Coronary artery (tissue), 2 donors: ENCODE results near the gene MTSS2.
A peak's percentile ranks its signal among the peaks of the same experiment; 100 is the strongest.
"Not testable (repeated sequence)": the region's sequence is repeated elsewhere in the genome, so short reads cannot be mapped to it uniquely, and the experiment has no call there.

Source experiments
- DNase-seq: peaks from one replicate; pipeline ENCODE4 v3.0.0-alpha.2; 2017; ENCODE audit warnings: low spot score
- H3K27ac ChIP-seq, 2 donors: fragments of 200-600 bp; sonication (generic); one replicate each; pipeline ENCODE4 v1.5.1; 2016 to 2019
- H3K4me3 ChIP-seq: fragments of 200-600 bp; sonication (generic); 2 replicates; pipeline ENCODE4 v1.5.1; 2016; ENCODE audit warnings: mild to moderate bottlenecking, moderate library complexity
- CTCF ChIP-seq: fragments of 200-600 bp; sonication (generic); IDR thresholded peaks from one replicate; pipeline ENCODE4 v1.5.1; 2019; ENCODE audit warnings: antibody characterized with exemption

The MTSS2 gene

GRCh38 chr16:70650216-70650615 is 35.6 kb downstream of the MTSS2 start:
- no peak for DNase-seq
- TF ChIP-seq CTCF: no peak
- H3K4me3 ChIP-seq: no peak overlapping the region
- H3K27ac ChIP-seq: no peak overlapping the region

GRCh38 chr16:70649300-70649699 is 36.6 kb downstream of the MTSS2 start:
- Histone ChIP-seq H3K27ac (no peak overlapping the region), H3K4me3 (no peak overlapping the region)
- TF ChIP-seq CTCF: no peak
- DNase-seq: no peak

GRCh38 chr16:70648606-70649005 is 37.2 kb downstream of the MTSS2 start:
- H3K27ac ChIP-seq: peak overlapping the region; percentile 31 to 33

GRCh38 chr16:70647441-70648359 is 38.2 kb downstream of the MTSS2 start:
- peak overlapping the region; percentile 48 for H3K4me3 ChIP-seq
- TF ChIP-seq CTCF: no peak
- peak; percentile 76 for DNase-seq
- H3K27ac ChIP-seq: peak overlapping the region; percentile 34 to 79

More at GRCh38 chr16:70648606-70649005, 37.2 kb downstream of the MTSS2 start:
- TF ChIP-seq CTCF: no peak
- no peak overlapping the region for H3K4me3 ChIP-seq
- DNase-seq: no peak

GRCh38 chr16:70646260-70647241 is 39.3 kb downstream of the MTSS2 start, which contains the start of gene IL34:
IL34 (plus strand) TSS chr16:70646559; CDS start chr16:70646948, 389 bp downstream.
- Histone ChIP-seq H3K27ac (peak within 1 kb of the TSS; percentile 25 to 79), H3K4me3 (peak within 1 kb of the TSS; percentile 48)
- no peak for TF ChIP-seq CTCF
- peak; percentile 75 for DNase-seq

GRCh38 chr16:70644763-70645597 is 40.9 kb downstream of the MTSS2 start:
- no peak for DNase-seq
- no peak for TF ChIP-seq CTCF

GRCh38 chr16:70643264-70643663 is 42.6 kb downstream of the MTSS2 start:
- H3K27ac ChIP-seq, DNase-seq, H3K4me3 ChIP-seq: not testable (repeated sequence)

More at GRCh38 chr16:70644763-70645597, 40.9 kb downstream of the MTSS2 start:
- no peak overlapping the region for H3K27ac ChIP-seq
- H3K4me3 ChIP-seq: no peak overlapping the region
